H1 (cell line): ENCODE measurements around the gene TMEM107. TPM values are rescaled to one million over a fixed set of nuclear protein-coding genes. Genes with fewer than 3 reads are reported as not detected.

Source experiments
- ATF3 ChIP-seq: IDR thresholded peaks from 2 replicates; pipeline ENCODE4 v1.6.1; 2011; ENCODE audit warnings: low read depth, mild to moderate bottlenecking, low read length; ENCODE audit not compliant: insufficient read depth
- BRCA1 ChIP-seq: IDR thresholded peaks from 2 replicates; pipeline ENCODE4 v1.6.1; 2012; ENCODE audit warnings: low read depth, low read length, improper control_type of control experiment
- CHD7 ChIP-seq: fragments of 300-600 bp; sonication (generic); IDR thresholded peaks from 2 replicates; pipeline ENCODE4 v1.7.1; 2012; ENCODE audit warnings: low read length, moderate library complexity, mild to moderate bottlenecking, inconsistent platforms; ENCODE audit not compliant: insufficient replicate concordance
- GABPA ChIP-seq: IDR thresholded peaks from 2 replicates; pipeline ENCODE4 v1.6.1; 2011; ENCODE audit warnings: mild to moderate bottlenecking, low read length, moderate library complexity, borderline replicate concordance; ENCODE audit not compliant: insufficient read depth
- HDAC2 ChIP-seq, 2 experiments: fragments of 300-600 bp in 1 of 2; sonication (generic) in 1 of 2; IDR thresholded peaks; 2 replicates each; pipeline ENCODE4 v1.6.1; 2011 to 2012; ENCODE audit warnings: low read depth in 2 of 2, low read length in 2 of 2, mild to moderate bottlenecking in 2 of 2, moderate library complexity in 2 of 2, borderline replicate concordance in 1 of 2, inconsistent platforms in 1 of 2
- NRF1 ChIP-seq: IDR thresholded peaks from 2 replicates; pipeline ENCODE4 v1.6.1; 2011; ENCODE audit warnings: mild to moderate bottlenecking, low read depth, low read length, improper control_type of control experiment
- POLR2AphosphoS5 ChIP-seq: IDR thresholded peaks from 2 replicates; pipeline ENCODE4 v1.6.1; 2011; ENCODE audit warnings: low read depth, low read length
- POU5F1 ChIP-seq: IDR thresholded peaks from 2 replicates; pipeline ENCODE4 v1.6.1; 2011; ENCODE audit warnings: low read depth, mild to moderate bottlenecking, low read length, moderate library complexity
- RXRA ChIP-seq: IDR thresholded peaks from 2 replicates; pipeline ENCODE4 v1.6.1; 2011; ENCODE audit warnings: low read depth, mild to moderate bottlenecking, low read length, moderate library complexity; ENCODE audit not compliant: insufficient read depth
- TBP ChIP-seq: IDR thresholded peaks from 2 replicates; pipeline ENCODE4 v1.6.1; 2011; ENCODE audit warnings: low read depth, low read length, improper control_type of control experiment
- polyA plus RNA-seq, 7 experiments: library from polyadenylated mRNA; depleted of rRNA in 3 of 7; stranded (reverse) in 5 of 7; unstranded in 2 of 7; fragments of >200 nt in 5 of 7; fragments of 200-250 nt in 2 of 7; gene quantifications; 1 replicate in 5 of 7; 2 replicates in 1 of 7; 4 replicates in 1 of 7; pipeline versions ENCODE4 v1.2.1 to v1.2.3, GENCODE V29; 2011 to 2013; ENCODE audit warnings: missing spikeins in 2 of 7, mixed read lengths in 2 of 7
- total RNA-seq: library from RNA; stranded (reverse); fragmentation: NEBNext Ultra II Directional; extraction: Animal tissue kit (Norgen Biotek cat#: 25700); gene quantifications from 2 replicates; pipeline ENCODE4 v1.2.1, GENCODE V29; 2021

The TMEM107 gene
- total and polyA plus RNA-seq, 2 of the 8 experiments (the other 6 are each of a cell fraction or from before 2014, with no cell fraction given): 17.3 to 21.5 TPM

DNA sequence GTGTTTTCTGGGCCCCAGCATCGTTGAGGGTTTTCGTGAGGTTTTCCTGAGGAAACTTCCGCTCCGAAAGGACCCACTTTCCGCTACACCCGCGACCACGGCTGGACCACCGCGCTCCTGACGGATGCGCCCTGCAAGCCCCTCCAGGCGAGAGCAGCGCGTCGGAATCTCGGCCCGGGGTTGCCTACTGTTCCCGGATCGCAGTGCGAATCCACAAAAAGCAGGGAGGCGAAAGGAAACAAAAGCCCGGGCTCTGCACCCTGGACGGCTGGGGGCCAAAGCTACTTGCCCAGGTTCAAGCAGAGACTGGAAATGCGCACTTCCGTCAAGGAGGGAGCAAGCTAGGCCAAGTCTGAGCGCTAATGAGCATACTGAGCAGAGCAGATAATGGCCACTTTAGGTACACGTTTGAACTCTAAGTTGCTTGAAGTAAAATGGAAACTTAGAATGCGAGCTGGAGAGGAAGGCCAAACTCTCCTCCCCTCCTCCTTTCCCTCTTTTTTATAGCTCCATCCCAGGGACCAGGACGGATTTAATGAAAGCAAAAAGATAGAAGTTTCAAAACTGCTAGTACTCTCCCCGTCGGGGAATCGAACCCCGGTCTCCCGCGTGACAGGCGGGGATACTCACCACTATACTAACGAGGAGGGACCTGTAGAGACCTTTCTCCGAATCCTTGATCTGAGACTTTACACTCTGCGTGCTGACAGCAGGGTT lies 45.6 kb upstream of the TMEM107 start (continued):
- TF ChIP-seq RXRA (no peak), CHD7 (no peak), HDAC2 (IDR thresholded peaks at IDR 0.05; ENCODE audit: borderline replicate concordance in 1 of 2, low read depth in 2 of 2, low read length in 2 of 2) (no peak), ATF3 (no peak), BRCA1 (no peak), TBP (peak; percentile 99), POU5F1 (no peak), GABPA (no peak), POLR2AphosphoS5 (no peak), NRF1 (peak; percentile 23; the same call in 1 of the 2 replicates)
